Natural killer cell (primary cell): ENCODE measurements around the gene TMEM266. TPM values are rescaled to one million over a fixed set of nuclear protein-coding genes. Genes with fewer than 3 reads are reported as not detected.
A peak's percentile ranks its signal among the peaks of the same experiment; 100 is the strongest.

Source experiments
- ATAC-seq, 3 donors: fragments of 150-1000 bp in 2 of 3; fragments of 200-7000 bp in 1 of 3; cut with Tn5 transposase; 1 replicate in 1 of 3; 2 replicates in 2 of 3; pipeline ENCODE4 v1.10.0; 2021; ENCODE audit warnings: mild to moderate bottlenecking in 2 of 3, moderate library complexity in 2 of 3
- DNase-seq, 2 donors: peaks; one replicate each; pipeline versions ENCODE4 v3.0.0 to v3.0.0-alpha.2; 2013 to 2021; ENCODE audit warnings: mixed read lengths in 1 of 2
- H3K27ac ChIP-seq: one replicate; pipeline ENCODE4 v1.5.1; 2013; ENCODE audit warnings: mild to moderate bottlenecking, low read length
- H3K27me3 ChIP-seq: one replicate; pipeline ENCODE4 v1.6.1; 2013; ENCODE audit warnings: low read length; ENCODE audit not compliant: control insufficient read depth, insufficient read depth
- H3K36me3 ChIP-seq: one replicate; pipeline ENCODE4 v1.6.1; 2013; ENCODE audit warnings: low read length; ENCODE audit not compliant: control insufficient read depth, insufficient read depth
- H3K4me1 ChIP-seq: one replicate; pipeline ENCODE4 v1.6.1; 2013; ENCODE audit warnings: low read length; ENCODE audit not compliant: control insufficient read depth, insufficient read depth
- H3K4me3 ChIP-seq: one replicate; pipeline ENCODE4 v1.5.1; 2013; ENCODE audit warnings: low read length
- H3K9me3 ChIP-seq: one replicate; pipeline ENCODE4 v1.6.1; 2013; ENCODE audit warnings: low read length; ENCODE audit not compliant: control insufficient read depth, insufficient read depth
- H3K27ac Mint-ChIP-seq, 2 donors: one replicate each; pipeline ENCODE4 v1.8.0; 2022; ENCODE audit warnings: mild to moderate bottlenecking in 2 of 2, mixed read lengths in 2 of 2, moderate library complexity in 1 of 2
- H3K27me3 Mint-ChIP-seq, 2 donors: one replicate each; pipeline ENCODE4 v1.8.0; 2022; ENCODE audit warnings: low read depth in 2 of 2, mixed read lengths in 2 of 2
- H3K36me3 Mint-ChIP-seq: one replicate; pipeline ENCODE4 v1.8.0; 2022; ENCODE audit warnings: mixed read lengths
- H3K4me1 Mint-ChIP-seq, 2 donors: one replicate each; pipeline ENCODE4 v1.8.0; 2022; ENCODE audit warnings: mixed read lengths in 2 of 2
- H3K4me3 Mint-ChIP-seq: one replicate; pipeline ENCODE4 v1.8.0; 2022; ENCODE audit warnings: mild to moderate bottlenecking, moderate library complexity, mixed read lengths
- H3K9me3 Mint-ChIP-seq, 2 donors: one replicate each; pipeline ENCODE4 v1.8.0; 2022; ENCODE audit warnings: mixed read lengths in 2 of 2
- WGBS: methylation state at CpG from one replicate; pipeline ENCODE4 v1.1.7; 2013; ENCODE audit warnings: missing lambda C conversion rate; ENCODE audit not compliant: insufficient coverage; 5-methylcytosine and 5-hydroxymethylcytosine counted together
- intact Hi-C: fragments of 100-400 bp; cut with micrococcal nuclease; formaldehyde crosslinking; loops from one replicate; pipeline ENCODE4 v1.14.2; 2022
- total RNA-seq, 4 donors: library from RNA; stranded (reverse); fragments of 120-200 nt in 1 of 4; gene quantifications; one replicate each; pipeline versions ENCODE4 v1.2.3 to v1.2.4, GENCODE V29; 2013 to 2022
- TF ChIP-seq, protein P1 (sequence below): fragments of 200-600 bp; IDR thresholded peaks from one replicate; pipeline ENCODE4 v1.8.0; 2022; ENCODE audit warnings: antibody characterized with exemption

The TMEM266 gene
- total RNA-seq, 3 donors from 2014 or later (not counting 1 experiment from before 2014, with no cell fraction given) = not detected

DNA sequence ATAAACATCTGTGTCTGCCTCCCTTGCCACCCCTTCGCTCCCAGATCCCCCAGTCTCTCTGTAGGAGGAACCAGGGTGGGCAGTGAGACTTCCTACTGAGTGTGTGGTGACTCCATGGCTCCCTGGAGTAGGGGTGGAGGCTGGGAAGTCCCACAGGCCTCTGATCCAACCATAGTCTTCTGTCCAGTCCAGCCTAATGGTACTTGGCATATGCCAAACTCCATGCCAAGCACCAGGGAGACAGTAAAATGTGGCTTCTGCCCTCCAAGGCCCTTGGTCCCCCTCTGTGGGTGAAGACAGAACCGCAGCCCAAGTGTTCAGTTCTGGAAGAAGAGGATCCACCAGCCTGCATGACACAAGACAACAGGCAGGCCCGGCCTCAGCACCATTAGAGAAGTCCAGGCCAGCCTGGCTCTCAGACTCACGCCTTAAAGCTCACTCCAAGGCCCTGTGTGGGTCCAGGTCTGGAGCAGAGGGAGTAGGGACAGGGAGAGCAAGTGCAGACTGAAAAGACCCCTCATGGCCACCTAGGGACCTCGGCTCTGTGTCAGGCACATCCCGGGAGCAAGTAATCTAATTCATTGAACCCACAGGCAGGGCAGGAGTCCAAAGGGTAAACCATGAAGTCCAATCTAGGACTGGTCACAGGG lies 138.8 kb downstream of the TMEM266 start:
- no peak for ATAC-seq
- intact Hi-C loops = no loop called here
- Histone ChIP-seq H3K4me3 (no peak overlapping the region), H3K36me3 (no peaks in the 10 kb centered on the region), H3K9me3 (no peaks in the 10 kb centered on the region), H3K4me1 (no peaks in the 10 kb centered on the region), H3K27me3 (no peaks in the 10 kb centered on the region), H3K27ac (no peak overlapping the region)
- H3K4me1 Mint-ChIP-seq = peaks cover 10 to 23% of the 10 kb centered on the region in 2 donors
- peak overlapping the region in 1 of 2 donors; percentile 31 for H3K27ac Mint-ChIP-seq
- H3K4me3 Mint-ChIP-seq = no peak overlapping the region
- H3K27me3 Mint-ChIP-seq = no peaks in the 10 kb centered on the region
- WGBS = 98% methylated on average over 5 of the region's 6 CpGs
- TF ChIP-seq, protein P1, sequence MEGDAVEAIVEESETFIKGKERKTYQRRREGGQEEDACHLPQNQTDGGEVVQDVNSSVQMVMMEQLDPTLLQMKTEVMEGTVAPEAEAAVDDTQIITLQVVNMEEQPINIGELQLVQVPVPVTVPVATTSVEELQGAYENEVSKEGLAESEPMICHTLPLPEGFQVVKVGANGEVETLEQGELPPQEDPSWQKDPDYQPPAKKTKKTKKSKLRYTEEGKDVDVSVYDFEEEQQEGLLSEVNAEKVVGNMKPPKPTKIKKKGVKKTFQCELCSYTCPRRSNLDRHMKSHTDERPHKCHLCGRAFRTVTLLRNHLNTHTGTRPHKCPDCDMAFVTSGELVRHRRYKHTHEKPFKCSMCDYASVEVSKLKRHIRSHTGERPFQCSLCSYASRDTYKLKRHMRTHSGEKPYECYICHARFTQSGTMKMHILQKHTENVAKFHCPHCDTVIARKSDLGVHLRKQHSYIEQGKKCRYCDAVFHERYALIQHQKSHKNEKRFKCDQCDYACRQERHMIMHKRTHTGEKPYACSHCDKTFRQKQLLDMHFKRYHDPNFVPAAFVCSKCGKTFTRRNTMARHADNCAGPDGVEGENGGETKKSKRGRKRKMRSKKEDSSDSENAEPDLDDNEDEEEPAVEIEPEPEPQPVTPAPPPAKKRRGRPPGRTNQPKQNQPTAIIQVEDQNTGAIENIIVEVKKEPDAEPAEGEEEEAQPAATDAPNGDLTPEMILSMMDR = no peak
- DNase-seq = no peak
- no peaks in the 10 kb centered on the region for H3K36me3 Mint-ChIP-seq
- H3K9me3 Mint-ChIP-seq = no peaks in the 10 kb centered on the region

DNA sequence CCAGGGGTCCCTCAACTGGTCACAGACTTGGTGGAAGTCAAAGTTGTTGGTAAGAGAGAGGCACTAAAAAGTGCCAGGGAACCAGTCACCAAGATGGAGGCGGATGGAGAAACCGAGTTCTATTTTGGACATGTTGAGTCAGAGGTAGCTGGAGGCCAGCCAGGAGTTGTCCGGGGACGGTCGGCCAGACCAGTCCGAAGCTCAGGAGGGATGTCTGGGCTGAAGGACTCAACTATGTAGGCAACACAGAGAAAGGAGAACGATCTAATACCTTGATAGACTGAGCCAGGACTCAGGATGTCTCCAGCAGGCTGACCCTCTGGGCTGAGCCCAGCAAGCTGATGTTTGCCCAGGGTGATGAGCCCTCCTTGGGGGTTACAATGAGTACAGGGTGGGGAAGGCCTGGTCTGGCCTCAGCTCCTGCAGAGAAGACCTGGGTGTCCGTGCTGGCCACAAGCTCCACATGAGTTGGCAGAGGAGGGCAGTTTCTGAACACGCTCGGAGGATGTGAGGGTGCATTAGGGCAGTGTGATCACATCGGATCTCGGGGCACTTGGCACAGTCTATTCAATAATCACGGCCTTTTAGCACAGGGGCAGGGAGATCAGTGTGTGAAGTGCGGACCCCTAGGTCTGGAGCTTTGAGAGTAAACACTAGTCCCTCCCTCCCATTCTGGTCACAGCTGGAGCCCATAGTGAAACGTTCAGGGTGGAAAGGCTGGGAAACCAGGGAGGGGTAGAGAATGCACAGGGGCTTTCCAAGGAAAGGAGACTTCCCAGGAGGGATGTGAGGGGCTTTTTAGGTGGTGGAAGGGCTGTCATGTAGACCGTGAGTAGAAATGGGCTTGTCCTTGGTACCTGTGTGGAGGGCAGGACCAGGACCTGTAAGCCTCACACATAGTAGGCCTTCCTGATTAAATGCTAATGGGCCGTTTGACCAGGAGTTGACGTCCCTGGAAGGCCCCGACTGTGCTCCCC lies 139.6 kb downstream of the TMEM266 start:
- intact Hi-C loops = no loop called here
- no peaks in the 10 kb centered on the region for H3K4me1 ChIP-seq
- no peak overlapping the region for H3K4me3 Mint-ChIP-seq
- no peak overlapping the region for H3K4me3 ChIP-seq
- no peak overlapping the region for H3K27ac ChIP-seq
- H3K27ac Mint-ChIP-seq = peak overlapping the region in 1 of 2 donors; percentile 31
- TF ChIP-seq, protein P1 = no peak
- no peaks in the 10 kb centered on the region for H3K9me3 Mint-ChIP-seq
- H3K27me3 Mint-ChIP-seq = no peaks in the 10 kb centered on the region
- H3K27me3 ChIP-seq = no peaks in the 10 kb centered on the region
- H3K36me3 ChIP-seq = no peaks in the 10 kb centered on the region
- no peaks in the 10 kb centered on the region for H3K36me3 Mint-ChIP-seq
- H3K4me1 Mint-ChIP-seq = peaks cover 10 to 23% of the 10 kb centered on the region in 2 donors
- H3K9me3 ChIP-seq = no peaks in the 10 kb centered on the region
- 92% methylated on average over 18 of the region's 19 CpGs for WGBS
- DNase-seq (no peak), ATAC-seq (no peak)

GRCh38 chr15:76200083-76200465 lies 140.3 kb downstream of the TMEM266 start:
- Mint-ChIP-seq H3K27me3 (no peaks in the 10 kb centered on the region), H3K36me3 (no peaks in the 10 kb centered on the region), H3K27ac (no peak overlapping the region), H3K9me3 (no peaks in the 10 kb centered on the region), H3K4me1 (peaks cover 10 to 23% of the 10 kb centered on the region in 2 donors), H3K4me3 (no peak overlapping the region)
- no peaks in the 10 kb centered on the region for H3K9me3 ChIP-seq
- H3K4me1 ChIP-seq = no peaks in the 10 kb centered on the region
- H3K4me3 ChIP-seq = no peak overlapping the region
- TF ChIP-seq, protein P1 = no peak
- WGBS = 97% methylated on average over 6 of the region's 6 CpGs
- H3K36me3 ChIP-seq = no peaks in the 10 kb centered on the region
- no peak overlapping the region for H3K27ac ChIP-seq
- H3K27me3 ChIP-seq = no peaks in the 10 kb centered on the region
- DNase-seq = no peak
- intact Hi-C loops = no loop called here
- ATAC-seq = no peak
